Activated CD4-positive, alpha-beta T cell treated with anti-CD3 and anti-CD28 coated beads, Interleukin-2, Interleukin-4, amounts not matched to agents 100 ng/mL and 50 ng/mL, durations not matched to agents 16 hours and 8 hours (primary cell): ENCODE data around the gene C19orf47.
A peak's percentile ranks its signal among the peaks of the same experiment; 100 is the strongest.
"Not testable (repeated sequence)": the region's sequence is repeated elsewhere in the genome, so short reads cannot be mapped to it uniquely, and the experiment has no call there.

Experiments
- DNase-seq: peaks from one replicate; pipeline ENCODE4 v3.0.0-alpha.2; 2020; ENCODE audit warnings: low spot score

C19orf47 gene

GRCh38 chr19:40376286-40376862, 28.2 kb upstream of the C19orf47 start:
- no peak for DNase-seq

DNA sequence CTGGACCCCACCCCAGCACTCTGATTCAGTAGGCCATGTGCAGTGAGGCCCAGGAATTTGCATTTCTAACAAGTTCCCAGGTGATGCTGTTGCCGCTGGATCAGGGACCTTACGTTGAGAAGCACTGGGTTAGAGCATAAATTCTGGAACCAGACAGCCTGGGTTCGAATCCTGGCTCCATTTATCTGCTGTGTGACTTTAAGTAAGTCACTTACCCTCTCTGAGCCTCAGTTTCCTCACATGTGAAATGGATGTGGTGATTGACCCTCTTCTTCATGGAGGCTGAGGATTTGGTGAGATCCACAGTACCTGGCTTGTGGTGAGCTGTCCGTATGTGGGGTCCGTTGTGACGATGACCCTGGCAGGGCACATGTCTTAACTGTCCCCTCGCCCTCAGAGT, 25.9 kb upstream of the C19orf47 start:
- no peak for DNase-seq

- no peak for DNase-seq
Observed at GRCh38 chr19:40371802-40372122, 23.6 kb upstream of the C19orf47 start.

- no peak for DNase-seq
Observed at GRCh38 chr19:40370997-40371801, 23.0 kb upstream of the C19orf47 start.

DNA sequence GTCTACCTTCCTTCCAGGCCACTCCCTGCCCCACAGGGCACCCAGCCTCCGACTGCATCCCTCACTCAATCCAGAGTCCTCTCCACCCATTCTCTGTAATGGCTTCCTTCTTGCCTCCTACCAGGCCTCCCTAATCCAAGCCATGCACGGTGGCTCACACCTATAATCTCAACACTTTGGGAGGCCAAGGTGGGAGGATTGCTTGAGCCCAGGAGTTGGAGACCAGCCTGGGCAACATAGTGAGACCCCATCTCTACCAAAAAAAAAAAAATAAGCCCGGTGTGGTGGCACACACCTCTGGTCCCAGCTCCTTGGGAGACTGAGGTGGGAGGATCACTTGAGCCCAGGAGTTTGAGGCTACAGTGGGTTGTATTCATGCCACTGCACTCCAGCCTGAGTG, 22.1 kb upstream of the C19orf47 start:
- DNase-seq, result not testable (repeated sequence)

DNA sequence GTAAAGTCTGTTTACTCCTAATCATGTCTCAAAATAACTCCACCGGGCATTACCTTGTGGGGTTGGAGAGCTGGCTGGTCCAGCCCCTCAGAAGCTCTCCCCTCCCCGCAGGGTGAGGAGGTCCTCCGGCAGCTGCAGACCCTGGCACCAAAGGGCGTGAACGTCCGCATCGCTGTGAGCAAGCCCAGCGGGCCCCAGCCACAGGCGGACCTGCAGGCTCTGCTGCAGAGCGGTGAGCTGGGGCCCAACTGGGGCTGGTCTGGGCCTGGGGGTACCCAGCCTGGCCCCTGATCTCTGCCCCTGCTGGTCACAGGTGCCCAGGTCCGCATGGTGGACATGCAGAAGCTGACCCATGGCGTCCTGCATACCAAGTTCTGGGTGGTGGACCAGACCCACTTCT, 21.6 kb upstream of the C19orf47 start:
- no peak for DNase-seq

DNA sequence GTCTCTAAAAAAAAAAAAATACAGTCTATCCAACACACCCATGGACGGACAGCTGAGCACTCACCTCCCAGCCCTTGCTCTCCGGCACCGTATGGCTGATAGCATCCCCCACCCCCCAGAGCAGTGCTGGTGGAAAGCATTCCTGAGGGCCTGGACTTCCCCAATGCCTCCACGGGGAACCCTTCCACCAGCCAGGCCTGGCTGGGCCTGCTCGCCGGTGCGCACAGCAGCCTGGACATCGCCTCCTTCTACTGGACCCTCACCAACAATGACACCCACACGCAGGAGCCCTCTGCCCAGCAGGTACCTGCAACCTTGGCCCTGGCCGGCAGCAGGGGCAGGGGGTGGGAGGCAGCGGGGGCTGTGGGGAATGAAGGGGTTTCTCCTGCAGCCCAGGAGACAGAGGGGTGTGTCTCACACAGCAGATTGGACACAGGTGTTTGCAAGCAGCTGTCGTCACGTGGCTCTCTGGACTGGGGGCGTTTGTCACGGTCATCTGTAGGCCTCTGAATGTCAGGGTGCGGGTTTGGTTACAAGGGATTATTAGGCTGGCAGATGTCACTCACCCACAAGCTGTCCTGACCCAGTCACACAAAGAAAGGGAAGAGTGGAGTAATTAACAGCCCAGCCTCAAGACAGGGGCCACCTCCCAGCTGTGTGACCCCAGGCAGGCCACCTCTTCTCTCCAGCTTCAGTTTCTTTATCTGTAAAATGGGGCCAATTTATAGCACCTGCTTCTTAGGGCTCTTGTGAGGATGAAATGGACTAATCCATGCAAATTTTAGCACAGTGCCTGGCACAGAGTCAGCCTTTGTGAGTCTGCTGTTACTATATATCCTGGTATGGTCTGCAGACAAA, 19.6 kb upstream of the C19orf47 start:
- DNase-seq, result no peak

- no peak for DNase-seq
Observed at GRCh38 chr19:40366697-40367561, 18.7 kb upstream of the C19orf47 start.

DNA sequence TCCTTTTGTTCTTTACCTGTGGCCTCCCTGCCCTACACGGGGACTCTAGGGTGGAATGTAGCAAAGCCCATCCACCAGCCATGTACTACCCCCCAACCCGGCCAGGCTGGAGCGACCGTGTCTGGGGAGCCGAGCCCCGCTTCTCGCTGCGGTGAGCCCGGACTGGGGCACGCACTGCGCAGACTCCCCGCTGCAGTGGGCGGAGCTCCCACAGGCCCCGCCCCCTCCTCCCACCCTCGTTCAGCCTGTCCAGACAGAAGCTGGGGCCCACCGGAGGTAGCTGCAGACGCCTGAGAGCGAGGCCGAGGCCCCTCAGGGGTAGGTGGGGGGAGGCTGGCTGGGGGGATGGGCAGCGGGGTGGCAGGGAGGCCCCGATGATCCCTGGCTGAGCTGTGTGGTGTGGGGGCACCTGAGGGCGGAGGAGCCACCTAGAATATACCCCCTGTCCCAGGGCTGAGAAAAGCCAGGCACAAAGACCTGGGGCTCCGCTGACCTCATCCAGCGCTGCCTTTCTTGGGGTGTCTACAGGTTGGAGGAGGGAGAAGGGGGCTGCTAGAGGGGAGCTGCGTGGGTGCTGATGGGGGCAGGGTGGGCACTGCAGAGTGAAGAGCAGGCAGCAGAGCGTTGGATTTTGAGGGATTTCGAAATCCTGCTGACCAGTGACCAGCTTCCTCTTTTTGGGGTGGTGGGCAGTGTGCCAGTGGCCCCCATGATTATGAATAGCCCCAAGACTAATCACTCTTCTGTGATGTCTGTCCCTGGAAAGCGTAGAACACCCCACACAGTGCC, 17.6 kb upstream of the C19orf47 start:
- peak; percentile 51 for DNase-seq

DNA sequence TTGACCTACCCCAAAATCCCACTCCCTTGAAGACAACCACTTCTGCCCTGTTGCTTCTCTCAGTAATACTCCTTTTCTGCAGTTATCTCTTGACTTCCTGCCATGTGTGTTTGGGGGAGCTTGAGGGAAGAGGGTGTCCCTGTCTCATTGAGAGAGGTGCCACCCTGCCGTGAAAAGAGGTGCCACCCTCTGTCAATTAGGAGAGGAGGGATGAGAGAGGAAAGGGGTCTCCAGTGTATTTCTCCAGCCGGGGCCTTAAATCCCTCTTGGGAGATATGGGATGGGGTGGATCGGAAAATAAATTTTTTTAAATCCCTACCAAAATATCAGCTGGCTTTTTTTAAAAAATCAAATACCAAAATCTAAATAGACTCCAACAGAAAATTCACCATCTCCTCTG, 16.8 kb upstream of the C19orf47 start:
- DNase-seq, result no peak

- DNase-seq, result no peak
Observed at GRCh38 chr19:40363069-40363468, 14.9 kb upstream of the C19orf47 start.

GRCh38 chr19:40362160-40362559, 14.0 kb upstream of the C19orf47 start:
- DNase-seq, result no peak

GRCh38 chr19:40360708-40361241, 12.6 kb upstream of the C19orf47 start:
- no peak for DNase-seq

GRCh38 chr19:40360020-40360707, 12.0 kb upstream of the C19orf47 start:
- no peak for DNase-seq

DNA sequence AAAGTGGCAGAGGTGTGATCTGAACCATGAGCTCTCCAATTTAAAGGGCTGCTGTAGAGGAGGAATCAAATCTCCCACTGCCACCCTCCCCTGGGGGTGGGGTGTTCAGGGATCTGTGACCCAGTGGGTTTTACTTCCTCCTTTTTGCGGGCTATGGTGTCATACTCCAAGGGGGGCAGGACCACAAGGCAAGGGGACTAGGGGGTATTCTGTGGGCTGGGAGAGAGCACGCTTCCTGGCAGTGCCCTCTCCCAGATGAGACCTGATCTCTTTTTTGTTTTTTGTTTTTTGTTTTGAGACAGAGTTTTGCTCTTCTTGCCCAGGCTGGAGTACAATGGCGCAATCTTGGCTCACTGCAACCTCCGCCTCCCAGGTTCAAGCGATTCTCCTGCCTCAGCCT, 10.6 kb upstream of the C19orf47 start:
- no peak for DNase-seq

GRCh38 chr19:40357640-40358039, 9.4 kb upstream of the C19orf47 start:
- no peak for DNase-seq

- no peak for DNase-seq
Observed at GRCh38 chr19:40356681-40357595, 8.7 kb upstream of the C19orf47 start.

DNA sequence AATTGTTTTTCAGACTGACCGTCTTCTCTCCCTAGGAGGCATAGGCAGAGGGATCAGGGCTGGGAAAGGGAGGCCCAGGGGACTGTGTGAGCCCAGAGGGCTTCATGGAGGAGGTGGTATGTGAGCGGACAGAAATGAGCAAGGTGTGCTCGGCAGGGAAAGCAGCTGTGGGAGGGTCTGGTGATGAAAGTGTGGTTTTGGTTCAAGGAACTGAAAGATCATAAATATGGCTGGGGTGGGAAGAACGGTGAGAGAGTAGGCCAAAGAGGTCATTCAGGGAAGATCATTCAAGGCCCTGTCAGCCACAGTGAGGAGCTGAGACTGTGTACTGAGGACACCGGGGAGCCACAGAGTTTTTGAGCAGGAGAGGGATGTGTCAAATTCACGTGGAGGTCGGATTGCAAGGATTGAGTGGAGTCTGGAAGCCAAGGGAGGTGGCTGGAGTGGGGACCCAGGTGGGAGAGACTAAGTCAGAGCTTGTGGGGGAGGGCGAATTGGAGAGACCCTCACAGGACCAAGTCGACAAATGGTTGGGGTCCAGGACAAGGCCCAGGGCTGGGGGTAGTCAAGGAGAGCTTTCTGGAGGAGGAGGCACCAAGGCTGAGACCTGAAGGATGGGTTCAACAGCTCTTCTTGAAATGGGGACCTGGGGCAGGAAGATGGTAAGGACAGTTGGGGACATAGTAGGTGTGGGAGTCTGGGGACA, 7.9 kb upstream of the C19orf47 start:
- no peak for DNase-seq
